Hippocampal formation (tissue), 2 donors: ENCODE data around the gene CD40LG.

Experiments
- DNase-seq, 2 donors: peaks; one replicate each; lab custom pipeline; 2025; lab: John Stamatoyannopoulos, UW

CD40LG gene

DNA sequence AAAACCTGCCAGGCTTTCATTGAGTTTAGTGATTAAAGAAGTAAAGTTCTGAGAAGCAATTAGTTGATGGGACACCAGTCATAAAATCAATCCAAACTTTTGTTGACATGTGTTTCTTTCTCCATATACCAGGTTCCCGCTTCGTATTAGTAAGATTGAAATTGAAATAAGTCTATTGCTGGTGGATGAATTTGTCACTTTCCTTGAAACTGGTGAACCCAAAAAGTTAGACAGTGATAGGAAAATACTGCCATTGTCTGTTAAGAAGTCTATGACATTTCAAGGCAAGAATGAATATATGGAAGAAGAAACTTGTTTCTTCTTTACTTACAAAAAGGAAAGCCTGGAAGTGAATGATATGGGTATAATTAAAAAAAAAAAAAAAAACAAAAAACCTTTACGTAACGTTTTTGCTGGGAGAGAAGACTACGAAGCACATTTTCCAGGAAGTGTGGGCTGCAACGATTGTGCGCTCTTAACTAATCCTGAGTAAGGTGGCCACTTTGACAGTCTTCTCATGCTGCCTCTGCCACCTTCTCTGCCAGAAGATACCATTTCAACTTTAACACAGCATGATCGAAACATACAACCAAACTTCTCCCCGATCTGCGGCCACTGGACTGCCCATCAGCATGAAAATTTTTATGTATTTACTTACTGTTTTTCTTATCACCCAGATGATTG is at the start of gene CD40LG:
Gene CD40LG (plus strand): TSS at position 482 of the 684 bp plus-strand sequence. CDS start 91 bp downstream, at position 573.
- DNase-seq = no peak

DNA sequence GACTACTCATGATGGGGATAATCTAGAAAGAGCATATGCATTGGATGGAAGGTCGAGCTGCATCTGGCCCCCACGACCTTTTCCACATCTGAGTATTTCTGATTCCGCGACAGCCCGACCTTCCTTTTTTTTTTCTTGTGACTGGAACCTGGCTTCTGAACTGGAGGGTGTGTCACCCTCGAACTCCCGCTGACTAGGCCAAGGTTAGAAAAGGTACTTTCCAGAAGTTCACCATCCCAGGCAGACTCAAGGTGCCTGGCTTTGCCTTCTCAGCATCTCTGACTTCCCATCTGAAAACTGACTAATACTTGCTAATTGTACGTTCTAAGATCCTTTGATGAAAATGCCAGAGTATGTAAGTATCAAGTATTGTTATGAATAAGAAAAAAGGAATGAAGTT is 49.3 kb upstream of the CD40LG start:
- no peak for DNase-seq

DNA sequence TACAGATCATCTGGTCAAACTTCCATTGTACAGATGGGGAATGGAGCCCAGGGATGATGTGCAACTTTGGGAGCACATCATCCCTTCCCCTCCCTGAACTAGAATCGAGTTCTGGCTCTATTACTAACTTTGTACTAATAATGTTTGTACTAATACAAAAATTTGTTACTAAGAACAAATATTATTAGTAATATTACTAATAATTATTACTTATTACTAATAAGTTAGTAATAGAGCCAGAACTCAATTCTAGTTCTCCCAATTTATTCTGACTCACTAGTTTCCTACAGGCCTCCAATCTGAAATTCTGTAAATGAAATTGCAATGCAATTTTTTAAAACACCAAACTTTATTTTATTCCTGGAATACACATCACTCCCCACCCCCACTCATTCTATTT is 47.9 kb upstream of the CD40LG start:
- no peak for DNase-seq

DNA sequence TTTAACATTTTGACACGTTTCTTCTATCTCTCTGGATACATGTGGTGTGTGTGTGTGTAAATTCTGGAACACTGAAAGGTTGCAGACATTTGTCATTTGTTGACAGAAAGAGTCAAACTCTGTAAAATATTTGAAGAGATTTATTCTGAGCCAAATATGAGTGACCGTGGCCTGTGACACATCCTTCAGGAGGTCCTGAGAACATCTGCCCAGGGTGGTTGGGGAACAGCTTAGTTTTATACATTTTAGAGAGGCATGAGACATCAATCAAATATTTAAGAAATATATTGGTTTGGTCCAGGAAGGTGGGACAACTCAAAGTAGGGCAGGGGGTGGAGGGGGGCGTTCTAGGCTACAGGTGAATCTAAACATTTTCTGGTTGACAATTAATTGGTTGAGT is 40.7 kb upstream of the CD40LG start:
- DNase-seq = no peak

DNA sequence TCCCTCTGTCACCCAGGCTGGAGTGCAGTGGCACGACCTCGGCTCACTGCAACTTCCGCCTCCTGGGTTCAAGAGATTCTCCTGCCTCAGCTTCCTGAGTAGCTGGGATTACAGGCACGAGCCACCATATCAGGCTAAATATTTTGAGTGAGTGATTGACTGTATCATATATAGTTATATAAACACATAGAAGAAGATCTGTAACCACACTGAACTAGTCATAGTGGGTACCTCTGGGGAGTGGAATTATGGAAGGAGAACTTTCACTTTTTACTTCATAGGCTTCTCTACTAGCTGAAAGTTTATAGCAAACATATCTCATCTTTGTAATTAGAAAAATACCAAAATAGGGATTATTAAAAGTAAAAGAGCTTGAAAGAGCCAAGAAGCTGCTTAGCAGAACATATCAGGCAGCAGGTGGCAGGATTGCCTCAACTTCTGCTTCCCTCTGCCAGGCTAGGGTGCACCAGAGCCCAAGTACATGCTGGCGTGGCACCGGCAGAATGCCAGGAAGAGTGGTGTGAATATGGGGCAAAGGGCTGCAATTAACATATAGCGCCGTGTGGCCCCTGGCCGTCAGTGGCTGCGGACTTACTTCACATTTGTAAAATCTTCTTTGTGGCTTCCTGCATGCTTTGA is 39.5 kb upstream of the CD40LG start:
- no peak for DNase-seq

DNA sequence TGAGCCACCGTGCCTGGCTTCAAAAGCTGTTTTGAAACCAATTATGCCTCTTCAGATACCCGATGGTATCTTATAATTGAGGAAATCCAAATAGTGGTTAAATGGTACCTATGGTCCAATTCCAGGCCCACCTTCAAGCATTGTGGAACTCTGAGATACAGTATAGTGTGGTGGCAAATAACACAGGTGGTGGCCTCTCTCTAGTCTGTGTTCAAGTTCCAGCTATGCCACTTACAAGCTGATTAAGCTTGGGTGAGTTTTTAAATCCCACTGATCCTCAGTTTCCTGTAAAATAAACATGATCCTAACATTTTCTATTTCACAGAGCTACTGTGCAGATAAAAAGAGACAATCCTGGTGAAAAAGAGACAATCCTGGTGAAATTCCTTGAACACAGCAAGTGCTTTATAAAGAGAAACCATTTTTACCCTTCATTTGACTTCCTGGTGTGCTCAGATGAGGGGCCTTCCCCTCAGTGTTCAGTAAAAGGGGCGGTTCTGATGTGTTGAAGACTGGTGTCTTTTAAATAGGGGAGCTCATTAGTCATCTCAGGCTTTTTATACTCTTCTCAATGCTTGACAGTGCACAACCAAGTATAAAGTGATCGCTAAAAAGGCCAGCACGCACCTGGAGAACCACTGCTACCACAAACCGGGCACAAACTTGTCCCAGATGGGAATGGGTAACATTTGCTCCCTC is 30.8 kb upstream of the CD40LG start:
- no peak for DNase-seq

DNA sequence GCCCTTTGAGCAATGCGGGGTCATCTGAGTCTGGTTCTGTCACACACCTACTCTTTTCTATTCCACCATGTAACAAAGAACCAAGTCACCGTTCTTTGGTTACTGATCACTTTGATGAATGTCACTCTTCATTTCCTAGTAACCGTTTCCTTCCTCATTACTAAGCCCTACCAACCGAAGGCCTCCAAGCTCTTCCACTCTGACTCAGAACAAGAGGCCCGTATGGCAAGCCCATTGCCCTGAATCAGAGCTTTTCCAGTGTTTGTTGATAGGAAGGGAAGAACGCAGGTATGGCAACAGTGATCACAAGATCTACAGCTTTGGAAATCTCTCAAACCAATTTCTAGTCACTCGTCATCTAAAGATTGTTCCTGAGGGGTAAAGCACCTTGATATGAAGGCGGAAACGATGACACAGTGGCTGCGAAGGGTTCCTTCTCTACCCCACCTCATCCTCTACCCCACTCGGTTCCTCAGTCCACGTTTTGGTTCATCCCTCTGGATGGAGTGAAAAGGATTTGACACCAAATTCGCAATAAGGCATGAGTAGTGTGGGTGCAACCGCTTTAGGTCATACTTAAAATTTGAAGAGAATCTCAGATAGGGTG is 28.0 kb upstream of the CD40LG start:
- DNase-seq = no peak

DNA sequence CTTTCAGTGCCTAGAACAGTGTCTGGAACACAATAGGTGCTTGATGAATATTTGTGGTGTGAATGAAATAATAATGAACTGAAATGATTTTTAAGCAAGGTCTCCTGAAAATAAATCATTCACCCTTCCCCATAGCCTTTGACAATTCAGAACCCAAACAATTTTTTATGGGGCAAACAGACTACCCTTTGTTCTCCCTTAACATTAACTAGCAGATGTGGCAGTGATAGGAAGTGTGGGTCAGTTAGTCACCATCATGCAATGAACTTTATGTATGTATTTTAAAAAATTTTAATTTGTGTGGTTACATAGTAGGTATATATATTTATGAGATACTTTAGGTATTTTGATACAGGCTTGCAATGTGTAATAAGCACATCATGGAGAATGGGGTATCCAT is 27.2 kb upstream of the CD40LG start:
- DNase-seq = no peak

DNA sequence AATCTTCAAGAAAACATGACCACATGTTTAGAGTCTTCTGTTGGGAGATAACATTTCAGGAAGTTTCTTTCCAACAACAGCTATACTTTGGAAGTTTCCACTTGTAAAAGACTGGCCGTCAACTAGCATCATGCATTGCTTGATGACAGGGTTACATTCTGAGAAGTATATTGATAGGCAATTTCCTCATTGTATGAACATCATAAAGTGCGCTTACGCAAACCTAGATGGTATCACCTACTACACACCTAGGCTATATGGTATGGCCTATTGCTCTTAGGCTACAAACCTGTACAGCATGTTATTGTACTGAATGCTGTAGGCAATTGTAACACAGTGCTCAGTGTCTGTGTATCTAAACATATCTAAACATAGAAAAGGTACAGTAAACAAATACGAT is 25.4 kb upstream of the CD40LG start:
- no peak for DNase-seq

DNA sequence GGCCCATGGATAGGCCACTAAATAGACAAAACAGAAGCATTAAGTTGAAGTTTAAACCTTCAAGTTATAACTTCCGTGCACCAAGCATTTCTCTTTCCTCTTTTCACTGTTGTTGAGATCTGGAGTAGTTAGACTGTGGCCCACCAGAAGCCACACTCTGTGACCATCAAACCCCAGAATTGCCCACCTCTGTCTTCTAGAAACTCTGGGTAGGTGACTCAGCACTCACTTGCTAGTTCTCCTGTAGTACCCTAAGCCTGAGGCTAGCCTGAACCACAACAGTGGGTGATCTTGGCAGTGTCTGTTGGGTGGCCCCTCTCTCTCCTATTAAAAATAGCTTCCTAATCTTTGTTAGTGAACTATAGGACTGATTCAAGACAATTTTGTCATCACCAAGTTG is 24.6 kb upstream of the CD40LG start:
- DNase-seq = no peak

DNA sequence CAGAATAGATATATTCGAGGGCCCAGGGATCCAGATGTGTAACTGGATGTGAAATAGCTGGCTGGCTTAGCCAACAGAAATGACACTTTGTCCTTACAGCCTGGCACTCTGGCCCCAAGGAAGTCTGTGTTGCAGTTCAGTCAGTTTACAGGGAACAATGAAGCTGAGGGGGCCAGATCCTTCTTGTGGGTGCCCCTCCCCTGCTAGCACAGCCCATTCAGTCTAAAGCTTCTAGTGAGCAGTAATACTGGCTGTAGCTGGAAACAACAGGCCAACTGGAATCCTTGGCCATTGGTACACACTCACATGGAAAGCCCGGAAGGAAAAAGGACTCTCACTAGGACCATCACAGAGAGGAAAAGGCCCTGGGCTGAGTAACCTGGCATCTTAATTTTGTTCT is 22.7 kb upstream of the CD40LG start:
- DNase-seq = no peak

DNA sequence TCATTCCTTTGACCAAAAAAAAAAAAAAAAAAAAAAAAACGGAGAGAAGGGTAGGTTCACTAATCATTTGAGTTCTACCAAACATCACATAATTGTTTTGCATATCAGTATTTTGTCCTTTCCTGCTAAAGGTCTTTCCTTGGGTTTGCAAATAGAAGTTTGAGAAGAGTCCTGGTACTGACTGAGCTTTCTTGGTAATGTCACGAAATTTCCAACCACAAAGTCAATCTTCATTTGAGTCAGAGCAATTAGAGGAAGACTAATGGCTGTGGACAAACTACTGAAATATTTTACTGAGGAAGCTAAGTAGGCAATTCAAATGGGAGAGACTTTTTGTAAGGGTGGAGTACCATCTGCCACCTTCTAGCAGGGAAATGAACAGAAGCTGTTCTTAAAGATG is 21.7 kb upstream of the CD40LG start:
- DNase-seq = no peak

DNA sequence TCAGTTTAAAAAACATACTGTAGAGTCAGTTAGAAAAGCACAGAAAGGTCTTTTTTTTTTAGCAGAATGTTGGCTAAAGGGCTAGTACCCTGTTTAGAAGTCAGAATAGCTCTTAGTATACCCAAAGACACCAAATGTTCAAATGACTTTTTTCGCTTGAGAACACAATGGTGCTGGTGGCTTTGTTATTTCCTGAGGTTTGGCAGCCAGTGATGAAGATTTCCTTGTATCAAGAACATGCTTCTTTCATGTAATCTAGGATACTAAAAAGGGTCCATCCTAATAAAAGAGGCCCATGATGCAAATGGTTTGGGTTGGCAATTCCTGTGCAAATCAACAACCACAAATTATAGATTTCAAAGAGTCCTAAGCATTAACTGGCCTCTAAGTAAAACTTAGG is 21.1 kb upstream of the CD40LG start:
- no peak for DNase-seq

DNA sequence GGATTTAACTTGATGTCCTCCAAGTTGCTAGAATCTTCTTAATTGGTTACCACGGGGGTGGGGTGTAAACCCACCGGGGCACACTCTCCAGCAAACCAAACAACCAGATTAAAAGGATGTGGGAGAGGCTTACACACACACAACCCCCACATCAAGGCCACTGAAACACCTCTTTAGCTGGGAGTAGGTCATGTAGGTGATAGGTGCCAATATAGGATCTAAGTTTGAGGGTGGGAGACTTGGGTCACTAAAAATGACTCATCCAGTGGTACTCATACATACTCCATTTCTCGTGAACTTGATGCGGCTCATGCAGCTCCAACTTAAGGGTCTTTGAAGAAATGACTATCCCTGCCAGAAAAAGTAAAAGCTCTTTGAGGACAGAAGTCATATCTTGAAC is 20.5 kb upstream of the CD40LG start:
- no peak for DNase-seq

DNA sequence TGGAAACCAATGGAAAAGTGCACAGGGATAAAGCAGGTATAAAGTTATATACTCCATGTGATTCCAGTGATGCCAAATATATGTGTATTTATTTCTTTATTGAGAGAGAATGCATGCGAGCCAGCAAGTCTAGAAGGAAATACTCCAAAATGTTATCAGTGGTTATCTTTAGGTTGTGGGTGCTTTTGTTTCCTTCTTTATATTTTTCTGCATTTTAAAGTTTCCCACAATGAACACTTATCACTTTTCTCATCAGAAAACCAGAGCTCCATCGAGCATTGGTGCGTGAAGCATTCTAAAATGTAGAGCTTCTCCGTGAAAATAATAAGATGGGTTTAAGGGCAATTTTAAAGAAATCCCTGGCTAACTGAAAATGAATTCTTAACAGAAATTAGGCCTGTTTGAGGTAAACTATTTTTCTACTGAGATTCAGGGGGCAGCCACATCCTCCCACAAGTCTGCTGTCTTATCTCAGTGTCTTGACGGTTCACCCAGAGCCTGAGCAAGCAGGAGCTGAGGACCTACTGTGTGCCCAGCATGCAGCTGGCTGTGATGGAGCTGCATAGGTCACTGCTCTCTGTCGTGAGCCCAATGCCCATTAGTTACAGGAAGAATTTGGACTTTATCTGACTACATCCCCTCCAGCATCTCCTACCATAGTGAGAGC is 18.7 kb upstream of the CD40LG start:
- no peak for DNase-seq

DNA sequence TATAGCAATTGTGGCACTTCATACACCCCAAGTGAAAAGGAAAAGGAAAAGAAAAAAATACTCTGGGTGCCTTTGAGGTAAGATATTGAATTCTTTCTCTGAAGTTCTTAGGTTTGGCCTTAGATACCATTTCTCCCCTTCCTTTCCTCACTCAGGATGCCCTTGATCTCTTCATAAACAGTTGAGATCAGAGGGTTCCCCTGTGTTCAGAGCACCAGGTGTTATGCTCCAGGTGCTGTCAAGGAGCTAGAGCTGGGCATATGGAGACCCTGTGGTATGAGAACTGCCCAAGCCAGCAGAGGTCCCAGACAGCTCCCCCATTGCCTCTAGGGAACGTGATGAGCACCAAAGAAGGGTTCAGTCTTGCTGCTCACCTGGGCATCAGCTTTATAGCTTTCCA is 17.1 kb upstream of the CD40LG start:
- no peak for DNase-seq

DNA sequence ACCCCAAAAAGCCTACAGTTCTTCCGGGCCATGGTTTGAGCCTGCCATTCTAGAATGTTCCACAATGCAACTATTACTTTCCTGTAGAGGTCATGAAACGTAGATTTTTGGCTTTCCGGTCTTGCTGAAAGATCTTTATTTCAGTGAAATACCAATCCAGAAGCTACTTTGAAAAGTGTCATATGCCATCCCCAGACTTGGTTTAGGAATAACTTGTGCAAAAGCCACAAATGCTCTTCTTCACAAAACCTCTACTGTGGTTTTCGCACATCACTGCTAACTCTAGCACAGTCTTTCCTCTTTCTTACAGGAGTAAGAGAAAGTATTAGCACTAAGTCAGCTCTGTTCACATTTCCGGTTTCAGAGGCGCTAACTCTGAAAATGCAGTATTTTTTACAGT is 12.7 kb upstream of the CD40LG start:
- DNase-seq = no peak

DNA sequence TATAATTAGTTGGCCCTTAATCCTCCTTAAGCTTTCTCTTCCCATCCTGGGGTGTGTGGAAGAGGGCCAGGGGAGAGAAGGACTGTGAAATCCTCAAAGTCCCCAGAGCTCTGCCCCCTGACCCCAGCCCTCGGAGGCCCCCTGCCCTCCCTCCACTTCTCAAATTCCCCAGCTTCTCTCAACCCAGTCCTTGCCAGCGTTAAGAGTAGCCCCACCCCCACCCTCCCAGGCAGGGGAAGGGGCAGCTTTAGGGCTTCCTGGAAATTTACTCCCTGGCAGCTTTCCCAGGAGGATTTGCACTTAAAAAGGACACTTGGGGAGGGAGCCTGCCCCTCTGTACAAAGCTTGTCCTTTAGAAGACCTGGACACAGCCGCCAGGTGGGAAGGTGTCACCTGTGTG is 11.8 kb upstream of the CD40LG start:
- no peak for DNase-seq

DNA sequence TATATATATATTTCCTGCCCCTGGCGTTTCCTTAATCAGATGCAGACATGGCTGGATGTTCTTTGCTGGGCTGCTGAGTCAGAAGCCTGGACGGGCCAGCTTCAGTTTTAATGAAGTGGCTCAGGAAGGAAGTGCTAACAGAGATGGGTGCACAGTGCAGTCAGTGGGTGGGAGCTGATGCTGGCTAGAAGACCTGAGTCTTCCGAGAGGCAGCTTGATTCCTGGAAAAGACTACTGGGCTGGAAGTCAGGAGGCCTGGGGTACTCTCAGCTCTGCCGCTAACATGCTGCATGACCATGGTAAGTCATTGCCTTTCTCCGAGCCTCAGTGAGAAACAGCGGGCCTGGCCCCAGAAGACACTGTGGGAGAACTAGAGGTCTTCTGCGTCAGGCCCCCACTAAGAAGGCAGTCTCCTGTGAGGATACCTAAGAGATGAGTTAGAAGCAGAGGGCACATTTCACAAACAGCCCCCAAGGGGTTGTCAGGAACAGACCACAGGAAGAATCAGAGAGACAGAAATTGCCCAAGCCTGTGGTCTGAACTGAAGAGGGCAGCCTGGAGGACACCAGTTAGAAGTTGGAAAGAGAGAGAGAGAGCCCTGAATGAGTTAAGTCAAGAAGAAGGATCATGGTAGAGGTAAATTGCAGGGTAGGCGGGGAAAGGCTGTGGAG is 8.3 kb upstream of the CD40LG start:
- DNase-seq = no peak

DNA sequence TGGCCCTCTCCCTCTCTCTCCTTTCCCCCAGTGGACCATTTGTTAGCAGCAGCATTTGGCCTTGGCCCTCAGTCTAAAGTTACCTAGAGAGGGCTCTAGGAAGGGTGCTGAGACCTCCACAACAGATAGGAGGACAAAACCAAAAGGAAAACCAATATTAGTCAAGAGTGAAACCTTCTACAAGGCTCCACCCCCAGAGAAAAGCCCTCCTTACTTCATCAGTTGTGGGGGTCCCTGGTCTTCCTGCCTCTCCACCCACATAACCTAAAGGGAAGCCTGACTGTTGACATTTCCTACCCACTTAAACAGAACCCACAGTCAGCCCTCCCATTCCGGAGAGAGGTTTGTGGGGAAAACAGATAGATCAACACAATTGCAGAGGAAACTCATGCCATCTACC is 4.7 kb upstream of the CD40LG start:
- DNase-seq = no peak

DNA sequence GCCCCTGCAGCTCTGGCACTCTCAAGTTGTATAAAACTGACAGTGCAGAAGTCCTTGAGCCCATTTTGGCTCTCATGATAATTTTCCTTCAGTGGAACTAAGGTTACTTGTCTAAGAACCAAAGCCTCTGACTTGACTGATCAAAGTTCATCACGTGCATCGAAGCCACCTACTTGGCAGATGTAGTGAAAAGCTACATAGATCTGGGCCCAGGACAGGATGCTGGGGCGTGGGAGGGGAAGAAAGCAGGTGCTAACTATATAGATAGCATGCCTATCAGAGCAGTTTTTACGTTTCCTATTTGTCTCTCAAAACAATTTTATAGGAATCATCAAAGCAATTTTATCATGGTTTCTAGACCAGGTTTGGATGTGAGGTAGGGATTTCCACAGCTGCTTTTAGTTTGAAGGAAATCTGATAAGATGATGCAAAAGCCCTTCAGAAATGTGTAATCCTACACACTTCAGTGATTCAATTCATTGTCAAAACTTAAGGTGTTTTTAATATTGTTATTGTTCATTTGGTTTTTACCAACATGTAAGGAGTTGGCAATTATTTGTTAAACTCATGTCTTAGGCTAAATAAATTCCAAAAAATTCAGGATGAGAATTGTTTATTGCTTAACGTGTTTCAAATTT is 1.2 kb upstream of the CD40LG start:
- no peak for DNase-seq
